ENCODE results near the gene SLC16A9. TPM values are rescaled to one million over a fixed set of nuclear protein-coding genes. Genes with fewer than 3 reads are reported as not detected.
A peak's percentile ranks its signal among the peaks of the same experiment; 100 is the strongest.

SLC16A9 gene
- total and polyA plus RNA-seq, 5 donors from 2014 or later = 0.29 to 0.42 TPM; not detected in 3

DNA sequence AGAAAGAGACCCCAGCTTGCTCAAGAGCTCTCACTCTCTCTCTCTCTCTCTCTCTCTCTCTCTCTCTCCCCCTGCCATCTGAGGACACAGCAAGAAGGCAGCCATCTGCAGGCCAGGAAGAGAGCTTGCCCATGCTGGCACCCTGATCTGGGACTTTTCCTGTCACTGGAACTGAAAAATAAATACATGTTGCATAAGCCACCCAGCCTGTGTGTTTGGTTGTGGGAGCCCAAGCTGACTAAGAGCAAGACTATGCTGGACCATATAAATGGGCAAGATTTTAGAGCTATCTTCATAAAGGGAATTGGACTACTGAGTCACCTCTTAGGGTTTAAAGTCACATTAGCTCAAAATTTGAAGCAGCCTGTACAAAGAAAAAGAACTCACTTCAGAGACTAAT, 98.6 kb downstream of the SLC16A9 start:
- ATAC-seq (ENCODE audit: low read depth in 2 of 2) (no peak), DNase-seq (no peak)
- Mint-ChIP-seq H3K36me3 (no peaks in the 10 kb centered on the region), H3K9me3 (no peaks in the 10 kb centered on the region), H3K27me3 (peaks cover 2% of the 10 kb centered on the region), H3K27ac (no peak overlapping the region), H3K4me1 (no peaks in the 10 kb centered on the region), H3K4me3 (no peak overlapping the region)
- no peaks in the 10 kb centered on the region for H3K36me3 ChIP-seq (ENCODE audit: control insufficient read depth, insufficient read depth, low read length)
- H3K4me1 ChIP-seq (ENCODE audit: control insufficient read depth, insufficient read depth, low read length, poor library complexity, severe bottlenecking) = no peaks in the 10 kb centered on the region
- no peak overlapping the region for H3K27ac ChIP-seq (ENCODE audit: insufficient read depth, low read length, poor library complexity, severe bottlenecking)
- H3K9me3 ChIP-seq (ENCODE audit: control insufficient read depth in 2 of 2, low read length in 2 of 2) = no peaks in the 10 kb centered on the region
- H3K4me3 ChIP-seq (ENCODE audit: low read depth, low read length) = no peak overlapping the region
- peaks cover 2% of the 10 kb centered on the region for H3K27me3 ChIP-seq (ENCODE audit: control insufficient read depth, insufficient read depth, low read length)

DNA sequence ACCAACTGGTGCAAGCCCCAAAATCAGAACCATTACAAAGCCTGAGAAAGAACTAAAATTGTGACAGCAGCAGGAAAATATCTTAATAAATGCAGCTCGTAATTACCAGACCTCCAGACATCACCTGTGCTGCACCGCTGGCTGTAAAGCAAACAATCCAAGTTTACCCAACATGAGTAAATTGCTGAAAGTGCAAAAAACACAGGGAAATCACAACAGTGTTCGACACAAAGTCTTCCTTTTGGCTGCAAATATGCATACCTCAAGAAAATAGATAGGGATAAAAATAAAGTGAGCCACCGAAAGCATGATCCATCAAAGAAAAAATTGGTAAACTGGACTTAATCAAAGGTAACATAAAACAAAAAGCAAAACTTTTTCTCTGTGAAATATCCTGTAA, 101.7 kb downstream of the SLC16A9 start:
- H3K4me1 Mint-ChIP-seq = no peaks in the 10 kb centered on the region

DNA sequence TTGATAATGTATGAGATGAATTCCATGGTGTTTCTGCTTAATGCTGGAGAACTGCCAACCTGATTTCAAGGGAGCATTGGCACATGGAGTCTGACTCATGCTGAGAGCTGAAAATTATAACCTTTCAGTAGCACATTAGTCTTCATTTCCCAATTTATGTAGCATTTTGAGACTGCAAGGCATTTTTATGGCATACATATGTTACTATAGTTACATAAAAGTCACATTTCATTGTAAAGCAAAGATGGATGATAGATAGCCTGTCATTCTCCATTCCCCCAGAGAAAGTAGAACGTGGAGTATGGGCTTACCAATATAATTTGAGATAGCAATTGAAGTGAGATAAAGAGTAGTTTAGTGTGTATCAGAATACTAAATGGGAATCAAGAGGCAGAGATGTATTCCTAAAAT, 103.1 kb downstream of the SLC16A9 start:
- no peaks in the 10 kb centered on the region for H3K9me3 Mint-ChIP-seq
- H3K27ac Mint-ChIP-seq = no peak overlapping the region

More for the DNA sequence above, 101.7 kb downstream of the SLC16A9 start:
- DNase-seq (no peak), ATAC-seq (ENCODE audit: low read depth in 2 of 2) (no peak)
- Histone ChIP-seq H3K9me3 (ENCODE audit: control insufficient read depth in 2 of 2, low read length in 2 of 2) (no peaks in the 10 kb centered on the region), H3K4me3 (ENCODE audit: low read depth, low read length) (no peak overlapping the region), H3K4me1 (ENCODE audit: control insufficient read depth, insufficient read depth, low read length, poor library complexity, severe bottlenecking) (no peaks in the 10 kb centered on the region), H3K27ac (ENCODE audit: insufficient read depth, low read length, poor library complexity, severe bottlenecking) (no peak overlapping the region), H3K36me3 (ENCODE audit: control insufficient read depth, insufficient read depth, low read length) (no peaks in the 10 kb centered on the region), H3K27me3 (ENCODE audit: control insufficient read depth, insufficient read depth, low read length) (peaks cover 2% of the 10 kb centered on the region)
- Mint-ChIP-seq H3K36me3 (no peaks in the 10 kb centered on the region), H3K27me3 (peaks cover 5% of the 10 kb centered on the region), H3K9me3 (no peaks in the 10 kb centered on the region), H3K4me3 (peak overlapping the region in 1 of 4 donors; percentile 33), H3K27ac (no peak overlapping the region)

DNA sequence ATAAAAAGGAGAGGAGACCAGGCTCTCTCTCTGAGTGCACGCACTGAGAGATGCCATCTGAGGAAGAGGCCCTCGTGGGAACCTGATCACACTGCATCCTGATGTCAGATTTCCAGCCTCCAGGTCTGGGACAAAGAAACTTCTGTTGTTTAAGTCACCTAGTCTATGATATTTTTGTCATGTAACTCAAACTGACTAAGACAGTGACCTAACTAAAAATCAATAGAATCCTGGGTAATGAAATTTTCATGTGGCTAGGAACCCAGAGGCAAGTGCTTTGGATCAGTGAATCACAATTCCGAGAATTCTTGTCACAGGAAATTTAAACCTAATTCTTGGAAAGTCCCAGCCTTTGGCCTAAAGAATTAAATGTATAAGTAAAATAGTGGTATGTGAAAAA, 107.7 kb downstream of the SLC16A9 start:
- ATAC-seq (ENCODE audit: low read depth in 2 of 2) = no peak
- H3K27me3 ChIP-seq (ENCODE audit: control insufficient read depth, insufficient read depth, low read length) = peaks cover 4% of the 10 kb centered on the region
- H3K36me3 ChIP-seq (ENCODE audit: control insufficient read depth, insufficient read depth, low read length) = no peaks in the 10 kb centered on the region

More for the DNA sequence above, 103.1 kb downstream of the SLC16A9 start:
- Histone ChIP-seq H3K9me3 (ENCODE audit: control insufficient read depth in 2 of 2, low read length in 2 of 2) (no peaks in the 10 kb centered on the region), H3K4me1 (ENCODE audit: control insufficient read depth, insufficient read depth, low read length, poor library complexity, severe bottlenecking) (no peaks in the 10 kb centered on the region), H3K27ac (ENCODE audit: insufficient read depth, low read length, poor library complexity, severe bottlenecking) (no peak overlapping the region), H3K36me3 (ENCODE audit: control insufficient read depth, insufficient read depth, low read length) (no peaks in the 10 kb centered on the region), H3K4me3 (ENCODE audit: low read depth, low read length) (no peak overlapping the region), H3K27me3 (ENCODE audit: control insufficient read depth, insufficient read depth, low read length) (peaks cover 2% of the 10 kb centered on the region)
- Mint-ChIP-seq H3K36me3 (no peaks in the 10 kb centered on the region), H3K27me3 (peaks cover 5% of the 10 kb centered on the region), H3K4me1 (no peaks in the 10 kb centered on the region), H3K4me3 (no peak overlapping the region)
- ATAC-seq (ENCODE audit: low read depth in 2 of 2) (no peak), DNase-seq (no peak)

More for the DNA sequence above, 107.7 kb downstream of the SLC16A9 start:
- H3K27me3 Mint-ChIP-seq = peaks cover 5% of the 10 kb centered on the region
- H3K4me3 Mint-ChIP-seq = no peak overlapping the region
- H3K27ac Mint-ChIP-seq = no peak overlapping the region
- no peaks in the 10 kb centered on the region for H3K9me3 Mint-ChIP-seq
- no peak overlapping the region for H3K27ac ChIP-seq (ENCODE audit: insufficient read depth, low read length, poor library complexity, severe bottlenecking)
- H3K4me1 Mint-ChIP-seq = no peaks in the 10 kb centered on the region
- no peaks in the 10 kb centered on the region for H3K9me3 ChIP-seq (ENCODE audit: control insufficient read depth in 2 of 2, low read length in 2 of 2)
- H3K4me3 ChIP-seq (ENCODE audit: low read depth, low read length) = no peak overlapping the region
- H3K4me1 ChIP-seq (ENCODE audit: control insufficient read depth, insufficient read depth, low read length, poor library complexity, severe bottlenecking) = no peaks in the 10 kb centered on the region
- H3K36me3 Mint-ChIP-seq = no peaks in the 10 kb centered on the region
- DNase-seq = no peak

Other genes starting within 250 kb of the SLC16A9 start
- not detected for gene MRLN, start 43.6 kb upstream of the SLC16A9 start, total RNA-seq
- not detected for gene MRLN, start 43.6 kb upstream of the SLC16A9 start, polyA plus RNA-seq
- gene CCDC6, start 196.7 kb upstream of the SLC16A9 start, total RNA-seq = 24.8 TPM
- gene CCDC6, start 196.7 kb upstream of the SLC16A9 start, polyA plus RNA-seq = 1 to 10 TPM; 4.4 to 5.1 (median 4.8) TPM

All from CD4-positive, CD25-positive, alpha-beta regulatory T cell (primary cell).